ENCODE measurements around the gene KLHDC4. TPM values are rescaled to one million over a fixed set of nuclear protein-coding genes. Genes with fewer than 3 reads are reported as not detected.

KLHDC4 gene
- total RNA-seq, 6 experiments from 2014 or later = 11.6 to 22.7 (median 14.4) TPM

DNA sequence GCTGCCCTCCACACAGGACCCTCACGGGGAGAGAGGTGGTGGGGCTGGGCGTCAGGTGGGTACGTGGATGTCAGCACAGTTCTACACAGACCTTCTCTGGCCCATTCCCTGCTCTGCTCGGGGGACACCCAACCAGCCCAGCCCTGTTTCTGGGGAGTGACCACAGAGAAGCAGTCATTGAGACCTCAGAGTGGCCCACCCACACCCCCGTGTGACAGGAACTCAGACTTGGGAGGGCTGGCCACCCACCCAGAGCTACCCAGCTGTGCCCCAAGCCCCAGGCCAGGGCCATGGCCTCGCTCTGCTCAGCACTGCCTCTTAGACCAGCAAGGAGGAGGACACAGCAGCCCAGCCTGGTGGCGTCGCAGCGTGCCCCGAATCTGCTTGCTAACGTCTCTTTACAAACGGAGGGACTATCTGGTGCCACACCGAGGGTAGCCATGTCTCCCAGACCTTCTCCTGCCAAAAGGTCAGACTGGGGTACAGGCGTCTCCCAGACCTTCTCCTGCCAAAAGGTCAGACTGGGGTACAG is 77.7 kb downstream of the KLHDC4 start:
- Histone ChIP-seq H3K27me3 (no peaks in the 10 kb centered on the region), H3K4me1 (no peaks in the 10 kb centered on the region), H3K4me3 (no peak overlapping the region), H3K27ac (no peak overlapping the region), H3K36me3 (no peaks in the 10 kb centered on the region), H3K9me3 (no peaks in the 10 kb centered on the region)
- no CpG with 5 or more reads among the region's 14 CpGs for WGBS (ENCODE audit: insufficient coverage, low coverage, low lambda C conversion rate, missing lambda C conversion rate)
- DNase-seq = no peak
- intact Hi-C loops (cut with DNase I) = no loop called here
- TF ChIP-seq, protein P1, sequence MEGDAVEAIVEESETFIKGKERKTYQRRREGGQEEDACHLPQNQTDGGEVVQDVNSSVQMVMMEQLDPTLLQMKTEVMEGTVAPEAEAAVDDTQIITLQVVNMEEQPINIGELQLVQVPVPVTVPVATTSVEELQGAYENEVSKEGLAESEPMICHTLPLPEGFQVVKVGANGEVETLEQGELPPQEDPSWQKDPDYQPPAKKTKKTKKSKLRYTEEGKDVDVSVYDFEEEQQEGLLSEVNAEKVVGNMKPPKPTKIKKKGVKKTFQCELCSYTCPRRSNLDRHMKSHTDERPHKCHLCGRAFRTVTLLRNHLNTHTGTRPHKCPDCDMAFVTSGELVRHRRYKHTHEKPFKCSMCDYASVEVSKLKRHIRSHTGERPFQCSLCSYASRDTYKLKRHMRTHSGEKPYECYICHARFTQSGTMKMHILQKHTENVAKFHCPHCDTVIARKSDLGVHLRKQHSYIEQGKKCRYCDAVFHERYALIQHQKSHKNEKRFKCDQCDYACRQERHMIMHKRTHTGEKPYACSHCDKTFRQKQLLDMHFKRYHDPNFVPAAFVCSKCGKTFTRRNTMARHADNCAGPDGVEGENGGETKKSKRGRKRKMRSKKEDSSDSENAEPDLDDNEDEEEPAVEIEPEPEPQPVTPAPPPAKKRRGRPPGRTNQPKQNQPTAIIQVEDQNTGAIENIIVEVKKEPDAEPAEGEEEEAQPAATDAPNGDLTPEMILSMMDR (IDR thresholded peaks at IDR 0.05) = no peak
- TF ChIP-seq POLR2A (IDR thresholded peaks at IDR 0.05) = no peak
- ATAC-seq = no peak

DNA sequence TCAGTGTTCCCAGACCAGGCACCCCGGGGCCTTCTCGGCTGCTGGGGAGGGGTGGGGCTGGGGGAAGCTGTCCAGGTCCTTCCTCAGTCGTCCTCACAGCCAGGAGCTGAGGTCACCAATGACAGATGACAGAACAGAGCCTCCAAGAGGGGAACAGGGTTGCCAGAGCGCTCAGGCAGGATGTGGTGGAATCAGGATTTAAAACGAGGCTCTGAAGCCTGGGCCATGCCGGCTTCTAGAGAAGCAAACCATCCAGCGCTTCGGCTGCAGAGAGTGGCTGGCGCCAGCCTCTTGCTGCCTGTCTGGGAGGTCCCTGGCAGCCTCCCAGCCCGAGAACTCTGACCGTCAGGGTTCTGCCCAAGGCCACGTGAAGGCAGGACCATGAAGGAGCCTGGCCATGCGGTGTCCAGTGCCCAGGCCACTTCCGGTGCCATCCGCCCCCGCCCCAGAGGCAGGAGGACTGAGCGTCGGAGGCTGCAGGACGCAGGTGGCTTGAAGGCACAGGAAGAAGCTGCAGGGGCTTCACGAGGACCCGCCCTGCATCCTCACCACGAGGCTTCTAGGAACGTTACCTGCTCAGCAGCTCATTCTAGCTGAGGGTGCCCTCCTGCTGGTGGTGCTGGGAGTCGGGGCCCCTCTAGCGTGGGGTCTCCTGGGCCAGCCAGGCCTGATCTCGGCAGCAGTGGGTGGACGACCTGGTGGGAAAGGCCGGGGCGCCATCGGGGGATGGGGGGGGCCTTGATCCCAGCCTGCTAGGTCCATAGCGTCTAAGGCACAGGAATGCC is 78.5 kb downstream of the KLHDC4 start:
- Histone ChIP-seq H3K36me3 (no peaks in the 10 kb centered on the region), H3K4me3 (no peak overlapping the region), H3K27me3 (no peaks in the 10 kb centered on the region), H3K4me1 (no peaks in the 10 kb centered on the region), H3K27ac (no peak overlapping the region), H3K9me3 (no peaks in the 10 kb centered on the region)
- TF ChIP-seq, protein P1 (IDR thresholded peaks at IDR 0.05) = no peak
- no peak for TF ChIP-seq POLR2A (IDR thresholded peaks at IDR 0.05)
- intact Hi-C loops (cut with DNase I) = no loop called here
- DNase-seq = no peak
- ATAC-seq = no peak
- 45% methylated on average over 12 of the region's 31 CpGs for WGBS (ENCODE audit: insufficient coverage, low coverage, low lambda C conversion rate, missing lambda C conversion rate)

DNA sequence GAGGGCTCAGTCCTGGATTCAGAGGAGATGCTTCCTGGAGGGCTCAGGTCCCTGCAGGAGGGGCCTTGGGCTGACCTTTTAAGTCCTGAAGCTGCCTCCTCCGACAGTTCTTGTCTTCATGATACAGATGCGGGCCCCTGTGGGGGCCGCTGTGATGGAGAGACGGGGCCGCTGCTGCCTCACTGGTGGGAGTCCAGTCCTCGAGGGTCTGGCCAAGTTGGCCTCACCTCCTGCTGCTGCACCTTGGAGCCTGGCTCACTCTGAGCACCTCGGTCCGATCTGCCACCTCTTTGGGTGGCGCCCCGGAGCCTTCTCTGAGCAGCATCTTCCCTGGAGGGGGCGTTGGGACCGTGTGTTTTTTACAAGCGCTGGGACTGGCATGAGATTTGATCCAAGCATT is 79.1 kb downstream of the KLHDC4 start:
- Histone ChIP-seq H3K4me3 (no peak overlapping the region), H3K4me1 (no peaks in the 10 kb centered on the region), H3K27me3 (no peaks in the 10 kb centered on the region), H3K9me3 (no peaks in the 10 kb centered on the region), H3K36me3 (no peaks in the 10 kb centered on the region), H3K27ac (no peak overlapping the region)
- TF ChIP-seq, protein P1 (IDR thresholded peaks at IDR 0.05) = no peak
- TF ChIP-seq POLR2A (IDR thresholded peaks at IDR 0.05) = no peak
- ATAC-seq = no peak
- intact Hi-C loops (cut with DNase I) = no loop called here
- WGBS (ENCODE audit: insufficient coverage, low coverage, low lambda C conversion rate, missing lambda C conversion rate) = 64% methylated on average over 7 of the region's 13 CpGs
- no peak for DNase-seq

DNA sequence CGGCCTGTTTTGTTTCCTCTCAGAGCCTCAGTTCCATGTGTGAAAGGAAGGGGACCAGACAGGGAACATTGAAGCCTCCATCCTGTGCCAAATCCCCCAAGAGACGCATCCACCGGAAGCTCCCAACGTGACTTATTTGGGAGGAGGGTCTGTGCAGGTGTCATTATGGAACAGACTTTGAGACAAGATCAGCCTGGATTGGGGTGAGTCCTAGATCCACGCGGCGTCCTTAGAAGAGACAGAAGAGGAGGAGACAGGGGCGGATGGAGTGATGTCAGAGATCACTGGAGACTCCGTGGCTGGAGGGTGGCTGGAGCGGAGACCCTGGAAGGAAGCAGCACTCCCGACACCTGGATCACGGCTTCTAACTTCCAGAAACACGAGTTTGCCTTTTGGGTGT is 80.0 kb downstream of the KLHDC4 start:
- Histone ChIP-seq H3K27ac (no peak overlapping the region), H3K36me3 (no peaks in the 10 kb centered on the region), H3K4me3 (no peak overlapping the region), H3K27me3 (no peaks in the 10 kb centered on the region), H3K4me1 (no peaks in the 10 kb centered on the region), H3K9me3 (no peaks in the 10 kb centered on the region)
- intact Hi-C loops (cut with DNase I) = no loop called here
- 59% methylated on average over 8 of the region's 13 CpGs for WGBS (ENCODE audit: insufficient coverage, low coverage, low lambda C conversion rate, missing lambda C conversion rate)
- TF ChIP-seq, protein P1 (IDR thresholded peaks at IDR 0.05) = no peak
- no peak for TF ChIP-seq POLR2A (IDR thresholded peaks at IDR 0.05)
- ATAC-seq (no peak), DNase-seq (no peak)
